GM21786 (cell line): Measurements from ENCODE around the gene KMO.

Source experiments
- ATAC-seq: cut with Tn5 transposase; IDR thresholded peaks from one replicate; pipeline ENCODE4 v1.9.1; 2021; ENCODE audit not compliant: unreplicated experiment

KMO gene

GRCh38 chr1:241592273-241592958, 60.2 kb downstream of the KMO start:
- ATAC-seq, result peak; percentile 59

- no peak for ATAC-seq
Measured at GRCh38 chr1:241593186-241593585, 61.0 kb downstream of the KMO start.

- ATAC-seq, result no peak
Measured at GRCh38 chr1:241596633-241597032, 64.5 kb downstream of the KMO start.

GRCh38 chr1:241598249-241598648, 66.1 kb downstream of the KMO start:
- peak; percentile 32 for ATAC-seq

GRCh38 chr1:241600496-241600901, 68.3 kb downstream of the KMO start:
- ATAC-seq, result peak; percentile 85

DNA sequence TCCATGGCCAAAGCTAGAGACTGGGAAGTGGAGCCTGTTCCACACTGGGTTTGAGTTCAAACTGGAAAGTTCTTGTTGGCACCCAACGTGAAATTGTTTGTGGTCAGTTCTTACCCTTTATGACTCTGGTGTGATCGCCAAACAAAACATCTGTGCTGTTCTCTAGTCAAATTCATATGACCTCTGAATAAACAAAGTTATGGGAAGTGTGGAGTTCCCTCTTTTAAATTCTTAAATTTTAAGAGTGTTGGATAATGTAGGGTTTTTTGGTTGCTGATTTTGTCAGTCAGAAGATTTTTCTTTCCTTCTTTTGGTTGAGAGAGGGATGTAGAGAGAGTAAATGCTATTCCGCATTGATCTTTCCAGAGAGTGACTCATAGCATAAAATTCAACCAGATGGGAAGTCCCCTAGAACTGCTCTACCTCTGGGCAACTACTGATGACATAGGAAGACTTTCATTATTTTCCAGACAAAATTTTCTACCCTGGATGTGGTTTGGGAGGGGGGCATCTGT, 71.6 kb downstream of the KMO start:
- ATAC-seq, result no peak

GRCh38 chr1:241605146-241605805, 73.1 kb downstream of the KMO start:
- ATAC-seq, result no peak

DNA sequence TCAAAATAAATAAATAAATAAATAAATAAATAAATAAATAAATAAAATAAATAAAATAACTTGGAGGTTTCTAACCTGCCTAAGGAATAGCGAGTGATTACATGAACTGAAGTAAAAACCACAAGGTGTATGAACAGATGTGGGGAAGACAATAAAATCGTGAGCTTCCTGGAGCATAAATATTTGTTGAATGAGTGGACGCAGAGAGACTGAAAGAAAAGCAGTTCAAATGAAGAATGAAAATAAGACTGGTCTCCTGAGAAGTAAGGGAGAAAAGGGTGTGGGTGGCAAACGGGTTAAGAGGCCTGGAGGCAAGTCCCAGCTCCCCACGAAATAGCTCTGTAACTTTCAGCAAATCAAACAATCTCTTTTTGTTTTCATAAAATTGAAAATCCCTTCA, 74.4 kb downstream of the KMO start:
- ATAC-seq, result no peak

DNA sequence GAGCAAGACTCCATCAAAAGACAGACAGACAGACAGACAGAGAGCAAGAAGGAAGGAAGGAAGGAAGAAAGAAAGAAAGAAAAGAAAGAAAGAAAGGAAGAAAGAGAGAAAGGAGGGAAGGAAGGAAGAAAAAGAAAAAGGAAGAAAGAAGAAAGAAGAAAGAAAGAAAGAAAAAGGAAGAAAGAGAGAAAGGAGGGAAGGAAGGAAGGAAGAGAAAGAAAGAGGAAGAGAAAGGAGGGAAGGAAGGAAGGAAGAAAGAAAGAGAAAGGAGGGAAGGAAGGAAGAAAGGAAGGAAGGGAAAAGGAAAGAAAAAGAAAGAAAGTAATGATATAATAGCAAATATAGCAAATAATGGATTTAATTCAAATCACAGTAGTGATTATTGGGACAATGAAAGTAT, 75.3 kb downstream of the KMO start:
- ATAC-seq, result no peak

DNA sequence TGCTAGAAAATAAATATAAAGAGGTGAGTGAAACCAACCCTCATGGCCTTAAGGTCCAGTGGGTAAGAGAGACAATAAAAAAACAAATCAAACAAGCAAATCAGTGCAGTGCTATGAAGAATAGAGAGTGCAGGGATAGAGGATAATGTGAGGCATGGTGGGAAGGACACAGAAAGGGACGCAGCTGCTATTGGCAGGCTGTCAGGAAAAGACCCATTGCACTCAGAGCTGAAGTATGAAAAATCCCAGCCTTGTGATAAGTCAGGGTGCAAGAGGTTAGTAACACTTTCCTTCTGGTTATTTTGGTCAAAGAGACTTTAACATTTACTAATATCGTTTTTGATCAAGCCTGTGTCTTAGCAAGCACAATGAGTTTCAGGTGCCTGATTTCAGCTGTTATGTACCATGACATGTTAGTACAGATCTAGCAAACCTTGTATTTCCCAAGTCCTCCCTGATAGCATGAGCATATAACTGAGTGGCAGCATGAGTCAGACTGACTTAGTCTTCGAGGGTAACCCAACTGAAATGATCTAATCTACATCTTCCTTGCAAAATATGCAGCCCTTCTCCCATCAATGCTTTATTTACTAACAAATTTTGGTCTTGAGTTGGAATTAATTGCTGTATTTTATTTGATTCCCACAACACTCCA, 76.3 kb downstream of the KMO start:
- no peak for ATAC-seq

DNA sequence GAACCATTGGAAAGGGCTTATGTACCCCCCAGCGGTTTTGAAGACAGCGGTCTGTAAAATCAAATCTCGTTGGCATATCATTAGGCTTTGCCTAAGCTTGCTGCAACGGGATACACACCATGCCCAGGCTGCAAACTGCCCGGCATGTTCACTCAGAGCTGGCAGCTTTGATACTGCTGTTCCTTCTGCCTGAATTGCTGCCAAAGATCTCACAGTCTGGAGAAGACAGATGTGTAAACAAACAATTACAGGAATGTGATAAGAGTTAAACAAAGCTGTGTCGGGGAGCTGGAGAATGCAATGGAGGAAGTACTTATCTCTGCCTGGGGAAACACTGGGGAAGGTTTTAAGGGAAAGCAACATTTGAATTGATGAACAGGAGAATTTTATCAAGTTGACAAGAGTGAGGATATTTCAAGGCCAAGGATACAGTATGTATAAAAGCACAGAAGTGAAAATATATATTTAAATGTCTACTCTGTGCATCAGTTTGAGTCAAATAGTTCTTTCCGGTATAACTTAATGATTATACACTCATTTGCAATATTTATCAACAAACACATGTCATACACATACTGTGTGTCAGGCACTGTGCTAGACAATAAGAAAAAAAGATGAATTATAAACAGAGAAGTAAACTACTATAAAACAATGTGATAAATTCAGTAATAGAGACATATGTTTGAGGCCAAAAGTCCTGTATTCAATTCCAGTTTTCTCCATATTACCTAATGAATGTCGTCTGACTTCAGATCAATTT, 78.1 kb downstream of the KMO start:
- no peak for ATAC-seq

- peak; percentile 88 for ATAC-seq
Measured at GRCh38 chr1:241611063-241611462, 78.9 kb downstream of the KMO start.

- ATAC-seq, result no peak
Measured at GRCh38 chr1:241611736-241612135, 79.6 kb downstream of the KMO start.

DNA sequence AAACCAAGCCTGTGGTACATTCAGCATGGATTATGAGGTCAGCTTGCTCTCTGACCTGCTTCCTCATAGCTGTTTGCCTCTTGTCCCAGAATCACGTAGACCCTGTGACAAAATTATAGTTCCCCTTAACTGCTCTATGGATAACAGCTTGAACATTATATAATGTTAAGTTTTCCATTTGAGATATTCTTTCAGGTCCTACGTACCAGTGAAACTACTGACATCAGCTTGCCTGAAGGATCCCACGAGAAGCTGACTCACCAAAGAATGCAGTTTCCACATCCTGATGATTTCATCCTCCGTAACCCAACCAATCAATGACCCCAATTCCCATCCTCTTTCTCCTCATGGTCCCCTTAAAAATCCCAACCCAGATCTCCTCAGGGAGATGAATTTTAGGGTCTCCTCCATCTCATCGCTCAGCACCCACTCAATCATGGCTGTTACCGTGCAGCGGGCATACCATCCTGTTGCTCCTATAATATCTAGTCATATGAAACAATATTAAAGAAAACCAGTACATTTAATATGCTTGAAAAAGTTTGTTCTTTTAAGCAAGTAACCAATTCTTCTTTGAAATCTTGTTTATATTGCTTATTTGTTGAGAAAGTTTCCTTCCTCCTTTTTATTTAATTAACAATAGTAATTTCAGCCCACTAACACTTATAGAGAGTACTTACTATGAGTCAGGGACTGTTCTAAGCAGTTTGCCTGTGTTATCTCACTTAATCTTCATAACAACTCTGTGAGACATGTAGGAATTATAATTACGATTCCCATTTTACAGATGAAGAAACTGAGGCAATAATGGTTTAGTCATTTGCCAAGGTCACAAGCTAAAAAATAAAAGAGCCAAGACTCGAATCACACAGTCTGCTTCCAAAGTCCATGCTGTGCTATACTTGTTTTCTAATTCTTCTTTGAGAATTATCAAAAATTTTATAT, 80.6 kb downstream of the KMO start:
- ATAC-seq, result no peak

GRCh38 chr1:241614144-241614543, 82.0 kb downstream of the KMO start:
- no peak for ATAC-seq

GRCh38 chr1:241614572-241614971, 82.4 kb downstream of the KMO start:
- no peak for ATAC-seq

- no peak for ATAC-seq
Measured at GRCh38 chr1:241615043-241615974, 83.1 kb downstream of the KMO start.

- ATAC-seq, result no peak
Measured at GRCh38 chr1:241617426-241617825, 85.2 kb downstream of the KMO start.

- ATAC-seq, result no peak
Measured at GRCh38 chr1:241622669-241623068, 90.5 kb downstream of the KMO start.
